Measurements from ENCODE around the gene RPTOR.
A peak's percentile ranks its signal among the peaks of the same experiment; 100 is the strongest.
"Not testable (repeated sequence)": the region's sequence is repeated elsewhere in the genome, so short reads cannot be mapped to it uniquely, and the experiment has no call there.

RPTOR gene

GRCh38 chr17:80552523-80552922 lies 7.9 kb downstream of the RPTOR start:
- DNase-seq, result no peak

DNA sequence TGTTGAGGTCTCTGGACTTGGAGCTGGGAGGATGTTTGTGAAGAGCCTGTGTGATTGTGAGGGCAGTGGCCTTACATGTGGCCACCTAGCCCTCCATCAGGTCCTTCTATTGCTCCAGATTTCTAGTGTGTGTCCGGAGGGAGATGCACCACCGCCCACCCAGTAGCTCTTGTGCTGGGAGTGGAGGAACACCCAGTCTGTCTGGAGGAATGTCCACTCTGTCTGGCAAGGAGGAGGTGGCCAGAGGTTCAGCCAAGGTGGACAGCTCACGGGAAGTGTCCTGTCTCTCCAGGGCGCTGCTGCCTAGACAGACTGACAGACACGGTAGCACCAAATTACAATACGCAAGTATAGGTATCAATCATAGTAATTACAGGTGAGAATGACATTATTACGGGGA lies 10.6 kb downstream of the RPTOR start:
- DNase-seq, result no peak

- DNase-seq, result no peak
Measured at GRCh38 chr17:80558046-80558445, 13.4 kb downstream of the RPTOR start.

DNA sequence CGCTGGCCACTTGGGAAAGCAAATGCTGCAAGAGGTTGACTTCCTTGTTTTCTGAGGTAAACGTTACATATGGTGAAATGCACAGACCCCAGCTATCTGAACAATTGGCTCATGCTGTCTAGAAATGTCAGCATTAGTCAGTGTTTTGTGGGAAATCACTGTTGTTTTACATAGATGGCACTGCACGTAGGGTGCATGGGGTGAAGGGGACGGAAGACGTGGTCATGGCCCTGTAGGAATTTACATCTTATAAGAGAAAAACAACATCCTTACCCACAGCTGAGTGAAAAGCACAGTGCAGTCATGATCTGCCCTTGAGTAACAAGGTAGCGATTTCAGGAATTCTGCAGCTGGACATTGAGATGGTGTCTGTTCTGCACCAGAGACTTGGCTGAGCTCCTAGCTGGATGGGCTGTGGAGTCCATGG lies 15.2 kb downstream of the RPTOR start:
- no peak for DNase-seq

GRCh38 chr17:80561541-80562114 lies 17.0 kb downstream of the RPTOR start:
- DNase-seq, result no peak

GRCh38 chr17:80564545-80564944 lies 19.9 kb downstream of the RPTOR start:
- no peak for DNase-seq

GRCh38 chr17:80565343-80566053 lies 20.9 kb downstream of the RPTOR start:
- no peak for DNase-seq

DNA sequence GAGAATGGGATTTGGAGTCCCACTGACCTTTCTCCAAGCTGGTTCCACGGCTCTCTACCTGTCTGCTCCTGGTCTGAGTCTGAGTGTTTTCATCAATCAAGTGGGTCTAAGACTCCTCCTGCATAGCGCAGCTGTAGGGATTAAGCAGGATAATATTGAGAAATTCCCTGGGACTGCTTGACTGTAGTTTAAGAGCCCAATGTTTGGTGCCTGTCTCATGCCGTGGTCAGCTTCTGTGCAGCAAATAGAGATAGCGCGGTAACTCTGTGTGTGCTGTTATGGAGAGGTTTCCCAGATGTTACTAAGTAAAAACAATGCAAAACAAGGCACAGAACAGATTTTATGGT lies 21.4 kb downstream of the RPTOR start:
- no peak for DNase-seq

GRCh38 chr17:80568246-80568645 lies 23.6 kb downstream of the RPTOR start:
- no peak for DNase-seq

- DNase-seq, result no peak
Measured at GRCh38 chr17:80569924-80570323, 25.3 kb downstream of the RPTOR start.

- no peak for DNase-seq
Measured at GRCh38 chr17:80573701-80574100, 29.1 kb downstream of the RPTOR start.

- DNase-seq, result no peak
Measured at GRCh38 chr17:80574496-80574895, 29.9 kb downstream of the RPTOR start.

- DNase-seq, result peak; percentile 88 to 89
Measured at GRCh38 chr17:80575057-80575875, 30.6 kb downstream of the RPTOR start.

DNA sequence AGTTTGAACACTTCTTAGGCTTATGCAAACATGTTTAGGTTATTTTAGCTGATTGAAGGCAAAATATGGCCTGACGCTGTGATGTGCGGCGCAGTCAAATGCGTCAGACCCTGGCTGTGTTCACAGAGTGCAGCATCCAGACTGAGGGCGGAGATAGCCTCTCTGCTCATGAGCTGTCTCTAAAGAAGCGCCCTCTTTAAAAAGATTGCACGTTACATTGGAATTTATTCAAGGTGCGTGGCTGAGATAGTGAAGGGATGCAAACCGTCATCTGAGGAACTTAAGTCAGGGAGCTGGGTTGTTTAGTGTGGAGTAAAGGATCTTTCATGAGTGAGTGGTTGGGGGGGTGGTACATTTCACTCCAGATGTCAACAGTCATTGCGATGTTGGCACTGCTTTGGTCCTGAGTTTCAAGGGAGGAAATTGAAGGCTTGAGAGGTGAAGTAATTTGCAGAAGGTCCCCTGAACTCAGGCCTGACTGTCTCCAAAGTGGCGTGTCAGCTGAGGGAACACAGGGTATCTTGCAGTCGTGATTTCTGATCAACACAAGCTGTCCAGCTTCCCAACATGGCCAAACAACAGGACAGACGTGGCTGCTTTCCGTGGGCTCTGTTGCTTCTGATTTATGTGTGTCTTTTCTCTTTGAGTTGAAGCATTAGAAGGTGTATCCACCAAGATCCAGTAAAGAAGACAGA lies 33.4 kb downstream of the RPTOR start:
- DNase-seq, result no peak

- not testable (repeated sequence) for DNase-seq
Measured at GRCh38 chr17:80578668-80579388, 34.2 kb downstream of the RPTOR start.

DNA sequence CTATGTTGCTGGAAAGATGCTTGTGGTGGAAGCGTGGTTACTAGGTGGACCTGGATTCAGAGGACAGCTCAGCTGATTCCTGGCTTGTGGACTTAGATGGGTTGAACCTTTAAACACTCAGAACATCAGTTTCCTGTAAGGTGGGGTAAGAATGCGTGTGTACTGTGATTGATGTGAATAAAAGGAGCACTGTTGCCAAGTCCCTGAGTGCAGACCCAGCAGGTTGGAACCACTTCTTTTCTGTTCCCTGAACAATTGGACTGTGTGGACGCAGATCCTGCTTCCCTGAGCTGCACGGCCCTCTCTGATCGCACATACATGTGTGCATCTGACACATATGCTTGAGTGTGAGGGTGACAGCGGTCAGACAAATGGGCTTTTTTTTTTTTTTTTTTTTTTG lies 37.5 kb downstream of the RPTOR start:
- no peak for DNase-seq

- no peak for DNase-seq
Measured at GRCh38 chr17:80584176-80584905, 39.7 kb downstream of the RPTOR start.

DNA sequence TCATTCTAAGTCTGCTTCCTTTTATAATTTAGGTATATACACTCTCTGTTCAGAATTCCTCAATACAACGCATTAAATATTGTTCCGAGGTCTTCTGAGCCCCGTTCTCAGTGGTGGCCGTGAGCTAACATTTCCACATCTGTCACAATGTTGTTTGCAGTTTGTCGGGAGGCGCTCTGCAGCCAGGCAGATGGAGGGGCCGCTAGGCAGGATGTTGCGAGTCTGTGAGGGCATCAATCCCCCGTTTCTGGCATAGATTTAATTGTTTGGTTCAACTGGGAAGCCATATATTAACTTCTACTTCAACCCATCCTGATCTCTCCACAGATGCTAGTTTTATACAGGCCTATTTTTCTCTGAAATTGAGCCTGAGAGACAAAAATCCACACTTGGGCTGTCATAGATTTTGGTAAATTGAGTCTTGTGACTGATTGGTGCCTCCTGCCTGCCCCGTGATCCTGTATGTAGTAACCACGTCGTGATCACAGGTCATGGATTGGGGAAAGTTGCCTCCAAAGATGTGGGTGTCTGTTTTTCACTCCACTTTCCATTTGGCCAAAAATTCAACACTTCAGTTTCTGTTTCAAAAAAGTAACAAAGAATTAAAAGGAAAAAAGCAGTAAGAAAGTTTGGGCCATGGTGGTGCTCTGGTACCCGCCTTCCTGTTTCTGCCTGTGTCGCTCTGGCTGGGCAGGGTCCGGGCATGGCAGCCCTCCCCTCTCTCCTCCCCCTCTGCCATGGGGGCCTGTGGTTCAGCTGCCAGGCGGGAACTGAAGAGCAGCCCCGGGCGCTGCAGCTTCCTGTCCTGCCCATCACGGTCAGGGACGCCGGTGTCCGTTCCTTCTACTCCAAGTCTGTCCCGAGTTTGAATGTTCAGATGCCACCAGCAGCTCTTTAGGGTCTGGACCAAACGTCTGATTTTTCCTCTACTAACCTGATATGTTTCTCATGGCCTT lies 41.5 kb downstream of the RPTOR start:
- DNase-seq, result no peak

DNA sequence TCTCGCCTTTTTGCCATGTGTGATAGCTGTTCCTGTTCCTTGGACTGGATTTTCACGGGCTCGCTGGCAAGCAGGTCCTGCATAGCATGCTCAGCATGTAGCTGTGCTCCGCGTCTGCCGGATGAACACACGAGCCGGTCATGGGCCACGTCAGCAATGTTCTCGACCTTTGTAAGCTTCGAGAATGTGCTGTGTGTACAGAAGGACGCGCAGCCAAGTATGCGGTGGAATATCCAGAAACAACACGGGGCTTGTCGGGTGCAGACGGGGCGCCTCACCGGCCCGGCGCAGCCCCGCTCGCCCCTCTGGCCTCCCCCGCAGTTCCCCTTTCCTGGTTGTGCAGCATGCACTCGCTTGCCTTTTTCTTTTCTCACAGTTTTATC lies 42.2 kb downstream of the RPTOR start:
- DNase-seq, result no peak

GRCh38 chr17:80588702-80589383 lies 44.2 kb downstream of the RPTOR start:
- no peak for DNase-seq

Measured in CD4-positive, alpha-beta T cell treated with Interleukin-4 for 1 hour (primary cell).